Measurements from ENCODE around the gene DEPDC4.

The DEPDC4 gene

DNA sequence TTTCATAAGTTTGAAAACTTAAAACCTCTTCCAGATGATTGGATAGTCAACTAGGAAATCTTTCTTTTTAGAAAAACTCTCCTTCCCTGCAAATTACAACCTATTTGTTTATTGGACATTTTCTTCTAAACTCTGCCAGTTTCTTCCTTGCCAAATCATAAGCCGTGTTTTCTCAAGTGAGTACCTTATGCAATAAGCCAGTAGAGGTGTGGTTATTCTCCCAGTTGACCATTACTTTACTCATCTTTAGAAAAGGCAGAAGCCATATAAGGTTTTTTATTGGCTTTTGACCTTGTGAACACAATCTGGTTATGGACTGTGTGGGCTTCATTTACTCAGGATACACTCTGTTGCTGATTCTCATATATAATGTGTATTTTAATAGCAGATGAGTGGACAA lies 51.7 kb downstream of the DEPDC4 start:
- H3K4me3 ChIP-seq (ENCODE audit: low read depth, low read length): no peak overlapping the region

DNA sequence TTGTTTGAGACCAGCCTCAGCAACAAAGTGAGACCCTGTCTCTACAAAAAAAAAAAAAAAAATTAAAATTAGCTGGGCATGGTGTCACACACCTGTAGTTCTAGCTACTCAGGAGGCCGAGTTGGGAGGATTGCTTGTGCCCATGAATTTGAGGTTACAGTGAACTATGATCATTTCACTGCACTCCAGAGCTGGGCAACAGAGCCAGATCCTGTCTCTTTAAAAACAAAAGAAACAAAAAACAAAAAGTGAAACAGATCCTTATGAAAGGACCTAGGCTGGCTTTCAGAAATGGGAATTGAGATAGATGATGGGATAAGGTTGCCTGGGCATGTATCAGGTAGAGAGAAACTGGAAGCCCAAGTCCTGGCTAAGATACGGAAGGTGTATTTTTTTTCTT lies 52.4 kb downstream of the DEPDC4 start:
- H3K4me3 ChIP-seq (ENCODE audit: low read depth, low read length): no peak overlapping the region

DNA sequence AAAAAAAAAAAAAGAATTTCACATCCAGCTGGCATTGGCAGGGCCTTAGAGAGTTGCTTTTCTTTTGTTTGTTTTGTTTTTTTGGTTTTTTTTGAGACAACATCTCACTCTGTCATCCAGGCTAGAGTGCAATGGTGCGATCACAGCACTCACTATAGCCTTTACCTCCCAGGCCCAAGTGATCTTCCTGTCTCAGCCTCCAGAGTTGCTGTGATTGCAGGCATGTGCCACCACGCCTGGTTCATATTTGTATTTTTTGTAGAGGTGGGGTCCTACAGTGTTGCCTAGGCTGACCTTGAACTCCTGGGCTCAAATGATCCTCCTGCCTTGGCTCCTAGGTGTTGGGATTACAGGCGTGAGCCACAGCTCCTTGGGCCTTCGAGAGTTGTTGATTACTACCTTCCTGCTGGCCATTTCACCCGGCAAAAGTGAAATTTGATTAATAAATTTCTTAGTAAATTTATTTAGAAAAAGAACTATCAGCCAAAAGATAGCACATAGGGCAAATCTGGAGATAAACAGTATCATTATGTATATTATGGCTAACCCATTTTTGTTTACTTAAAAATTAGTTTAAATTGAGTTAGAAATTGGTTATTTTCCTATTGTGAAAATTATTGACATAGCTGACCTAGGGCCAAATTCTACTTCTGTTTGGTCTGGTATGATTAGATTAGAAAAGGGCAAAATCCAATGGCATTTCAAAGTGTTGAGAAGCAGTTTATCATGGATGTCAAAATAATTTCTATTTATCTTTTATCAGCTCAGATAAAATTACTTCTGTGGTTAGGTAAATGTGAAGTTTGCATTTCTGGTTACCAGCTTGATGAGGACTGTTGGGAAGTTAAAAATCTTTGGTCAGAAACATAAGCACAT lies 53.6 kb downstream of the DEPDC4 start:
- no peak overlapping the region for H3K4me3 ChIP-seq (ENCODE audit: low read depth, low read length)

DNA sequence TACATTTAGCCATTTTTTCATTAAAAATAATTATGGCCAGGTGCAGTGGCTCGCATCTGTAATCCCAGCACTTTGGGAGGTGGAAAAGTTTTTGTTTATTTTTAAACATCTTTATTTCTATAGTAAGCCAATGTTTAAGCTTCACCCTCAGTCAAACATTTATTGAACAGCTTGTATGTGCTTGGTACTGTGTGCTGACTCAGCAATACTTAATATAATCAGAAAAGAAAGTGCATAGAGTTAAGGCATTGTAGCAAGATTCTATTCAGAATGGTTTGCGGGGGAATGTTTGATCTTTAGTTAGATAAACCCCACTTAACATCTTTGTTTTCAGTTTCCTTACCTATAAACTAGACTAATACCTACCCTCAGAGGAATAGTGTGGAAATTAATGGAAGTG lies 55.2 kb downstream of the DEPDC4 start:
- no peak overlapping the region for H3K4me3 ChIP-seq (ENCODE audit: low read depth, low read length)

DNA sequence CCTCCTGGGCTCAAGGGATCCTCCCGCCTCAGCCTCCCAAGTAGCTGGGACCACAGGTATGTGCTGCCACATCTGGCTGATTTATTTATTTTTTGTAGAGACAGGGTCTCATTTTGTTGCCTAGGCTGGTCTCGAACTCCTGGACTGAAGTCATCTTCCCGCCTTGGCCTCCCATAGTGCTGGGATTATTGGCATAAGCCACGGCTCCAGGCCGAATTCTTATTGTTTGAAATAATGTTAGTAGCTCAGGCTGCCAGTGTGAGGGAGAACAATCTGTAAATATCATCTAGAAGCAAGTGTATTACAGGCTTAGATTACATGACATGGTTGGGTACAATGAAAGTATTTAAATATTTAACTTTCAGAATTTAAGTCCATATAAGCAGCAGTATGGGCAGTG lies 58.0 kb downstream of the DEPDC4 start:
- no peak overlapping the region for H3K4me3 ChIP-seq (ENCODE audit: low read depth, low read length)

DNA sequence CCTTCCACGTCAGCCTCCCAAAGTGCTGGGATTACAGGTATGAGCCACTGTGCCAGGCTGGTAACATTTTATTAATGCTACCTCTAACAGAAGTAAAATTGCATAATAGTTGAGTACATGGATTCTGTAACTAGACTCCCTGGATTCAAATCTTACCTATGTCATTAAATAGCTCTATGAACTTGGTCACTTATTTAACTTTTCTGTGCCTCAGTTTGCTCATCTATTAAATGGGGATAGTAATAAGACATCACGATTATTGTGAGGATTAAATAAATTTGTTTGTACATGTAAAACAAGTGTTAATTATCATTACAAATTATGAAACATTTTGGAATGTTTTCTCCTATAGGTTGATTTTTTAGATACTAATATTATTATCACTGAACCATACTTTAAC lies 59.6 kb downstream of the DEPDC4 start:
- no peak overlapping the region for H3K4me3 ChIP-seq (ENCODE audit: low read depth, low read length)

DNA sequence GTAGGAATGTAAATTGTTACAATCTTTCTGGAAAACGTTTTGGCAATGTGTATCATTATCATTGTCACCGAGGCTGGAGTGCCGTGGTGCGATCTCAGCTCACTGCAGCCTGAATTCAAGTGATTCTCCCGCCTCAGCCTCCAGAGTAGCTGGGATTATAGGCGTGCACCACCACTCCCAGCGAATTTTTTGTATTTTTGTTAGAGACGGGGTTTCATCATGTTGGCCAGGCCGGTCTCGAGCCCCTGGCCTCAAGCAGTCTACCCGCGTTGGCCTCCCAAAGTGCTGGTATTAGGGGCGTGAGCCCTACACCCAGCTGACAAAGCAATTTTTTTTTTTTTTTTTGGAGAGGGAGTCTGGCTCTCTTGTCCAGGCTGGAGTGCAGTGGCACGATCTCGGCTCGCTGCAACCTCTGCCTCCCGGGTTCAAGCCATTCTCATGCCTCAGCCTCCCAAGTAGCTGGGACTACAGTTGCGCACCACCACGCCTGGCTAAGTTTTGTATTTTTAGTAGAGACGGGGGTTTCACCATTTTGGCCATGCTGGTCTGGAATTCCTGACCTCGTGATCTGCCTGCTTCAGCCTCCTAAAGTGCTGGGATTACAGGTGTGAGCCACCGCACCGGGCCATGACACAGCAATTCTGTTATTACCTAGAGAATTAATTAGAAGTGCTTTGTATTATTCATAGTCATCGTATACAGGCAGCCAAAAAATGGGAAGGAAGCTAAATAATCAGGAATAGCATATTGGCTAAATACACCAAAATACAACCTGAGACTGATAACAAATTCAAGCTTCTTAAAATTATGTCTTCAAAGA lies 65.1 kb downstream of the DEPDC4 start:
- peak overlapping the region; percentile 92 for H3K4me3 ChIP-seq (ENCODE audit: low read depth, low read length)

DNA sequence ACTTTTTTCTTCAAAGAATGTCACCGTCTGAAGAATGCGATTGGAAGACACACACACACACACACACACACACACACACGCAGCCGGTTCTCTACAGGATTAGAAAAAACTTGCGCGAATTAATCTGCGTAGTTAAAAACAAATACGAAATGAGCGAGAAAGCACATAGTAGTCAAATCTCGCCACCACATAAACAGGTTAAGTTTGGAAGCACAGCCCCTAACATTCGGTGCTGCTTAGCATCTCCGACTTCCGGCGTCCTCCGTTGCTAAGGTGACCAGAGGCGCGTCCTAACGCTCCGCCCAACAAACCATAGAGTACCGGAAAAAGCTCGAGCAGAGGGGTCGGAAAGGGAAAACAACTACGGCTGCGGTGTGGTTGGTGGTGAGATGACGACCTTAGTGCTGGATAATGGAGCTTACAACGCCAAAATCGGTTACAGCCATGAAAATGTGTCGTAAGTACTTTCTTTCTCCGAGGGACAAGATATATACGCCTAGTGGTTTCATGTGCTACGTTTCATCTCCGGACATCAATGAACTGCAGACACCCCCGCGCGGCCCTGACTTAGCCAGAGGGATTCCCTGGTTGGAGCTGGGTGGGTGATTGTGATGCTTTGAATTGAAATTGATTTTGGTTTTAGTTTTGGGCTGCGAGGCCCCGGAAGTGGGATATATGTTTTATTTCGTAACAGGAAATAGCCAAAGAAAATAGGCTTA lies 66.3 kb downstream of the DEPDC4 start, which contains the start of gene ACTR6:
TSS of gene ACTR6 (plus strand) at position 353 of the 719 bp plus-strand sequence. CDS start at position 390, 37 bp downstream.
- peak within 1 kb of the TSS; percentile 92 for H3K4me3 ChIP-seq (ENCODE audit: low read depth, low read length)

DNA sequence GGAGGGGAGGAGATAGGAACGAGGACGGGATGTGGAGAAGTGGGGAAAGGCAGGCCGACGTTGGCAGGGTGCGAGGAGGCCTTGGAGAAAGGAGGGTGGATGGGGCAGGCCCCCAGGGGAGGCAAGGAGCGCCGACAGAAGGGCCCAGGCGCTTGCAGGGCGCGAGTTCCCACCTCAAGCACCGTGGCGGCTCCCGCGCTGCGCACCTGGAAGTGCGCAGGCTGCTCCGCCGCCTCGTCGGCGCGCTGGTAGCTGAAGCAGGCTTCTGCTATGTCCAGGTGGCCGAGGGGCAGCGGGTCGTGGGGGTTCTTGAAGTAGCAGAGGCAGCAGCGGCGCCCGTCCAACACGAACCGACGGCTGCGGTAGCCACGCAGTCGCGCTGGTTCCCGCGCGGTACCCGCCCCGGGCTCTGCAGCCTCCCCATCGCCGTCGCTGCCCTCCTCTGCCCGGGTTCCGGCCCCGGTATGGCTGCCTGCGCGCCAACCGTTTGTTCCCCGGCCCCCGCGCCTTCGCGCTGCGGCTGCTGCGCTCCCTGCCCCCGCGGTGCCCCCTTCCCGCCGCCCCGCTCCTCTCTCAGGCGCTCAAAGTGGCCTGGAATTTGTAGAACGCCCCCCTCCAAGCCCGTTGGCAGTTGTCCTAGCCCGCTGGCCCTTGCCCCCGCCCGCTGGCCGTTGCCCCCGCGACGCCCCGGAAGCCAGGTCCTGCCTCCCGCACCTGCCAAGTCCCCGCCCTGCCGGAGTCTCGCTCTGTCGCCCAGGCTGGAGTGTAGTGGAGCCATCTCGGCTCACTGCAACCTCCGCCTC lies 67.3 kb downstream of the DEPDC4 start:
- H3K4me3 ChIP-seq (ENCODE audit: low read depth, low read length): peak overlapping the region; percentile 92

DNA sequence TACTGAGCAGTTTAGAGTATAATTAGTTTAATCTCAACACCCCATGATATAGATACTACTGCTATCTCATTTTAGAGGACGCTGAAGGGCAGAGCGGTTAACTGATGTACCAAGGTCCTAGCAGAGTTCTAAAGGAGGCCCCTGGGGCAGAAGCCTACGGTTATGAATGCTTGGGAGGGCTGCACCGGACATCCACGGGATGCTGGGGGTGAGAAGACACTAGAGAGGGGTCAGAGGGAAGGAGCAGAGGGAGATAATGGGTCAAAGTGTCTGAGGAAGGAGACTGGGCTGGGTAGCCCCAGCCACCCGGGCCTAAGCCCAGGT lies 67.9 kb downstream of the DEPDC4 start:
- peak overlapping the region; percentile 92 for H3K4me3 ChIP-seq (ENCODE audit: low read depth, low read length)

DNA sequence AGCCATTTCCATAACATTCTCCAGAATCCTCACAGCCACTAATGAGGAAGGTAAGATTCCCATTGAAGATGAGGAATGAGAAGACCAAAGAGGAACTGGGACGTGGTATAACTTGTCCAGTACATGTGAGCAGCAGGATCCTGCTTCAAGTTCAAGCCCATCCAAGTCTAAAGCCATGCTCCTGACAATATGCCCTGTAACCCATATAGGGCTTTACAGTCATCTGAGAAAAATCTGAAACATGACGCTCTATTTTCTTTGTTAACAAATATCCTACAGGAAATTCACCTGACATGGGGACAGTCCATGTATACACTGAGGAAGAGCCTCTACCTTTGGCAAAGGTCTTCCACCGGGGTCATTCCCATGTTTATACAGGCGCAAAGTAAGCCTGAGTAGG lies 69.4 kb downstream of the DEPDC4 start:
- H3K4me3 ChIP-seq (ENCODE audit: low read depth, low read length): no peak overlapping the region

DNA sequence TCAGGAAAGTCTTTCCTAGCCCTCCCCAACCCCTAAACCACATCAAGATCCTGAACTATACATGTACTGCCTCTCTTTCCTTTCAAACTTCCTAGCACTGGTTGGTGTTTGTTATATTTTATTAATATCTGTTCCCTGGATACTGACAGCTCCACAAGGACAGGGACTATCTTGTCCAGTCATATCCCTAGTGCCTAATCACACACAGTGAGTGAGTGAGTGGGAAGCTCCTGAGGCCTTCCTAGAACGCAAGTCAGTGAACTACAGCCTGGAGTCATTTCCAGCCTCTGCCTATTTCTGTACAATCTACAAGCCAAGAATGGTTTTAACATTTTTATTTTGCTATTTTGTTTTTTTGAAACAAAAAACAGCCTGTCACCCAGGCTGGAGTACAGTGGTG lies 73.8 kb downstream of the DEPDC4 start:
- H3K4me3 ChIP-seq (ENCODE audit: low read depth, low read length): no peak overlapping the region

Measured in iPS-11a (cell line).